ENCODE results near the gene RPL28. TPM values are rescaled to one million over a fixed set of nuclear protein-coding genes. Genes with fewer than 3 reads are reported as not detected.

The RPL28 gene
- total RNA-seq, 3 donors from 2014 or later, result 942 to 1,365 (median 1,241) TPM

DNA sequence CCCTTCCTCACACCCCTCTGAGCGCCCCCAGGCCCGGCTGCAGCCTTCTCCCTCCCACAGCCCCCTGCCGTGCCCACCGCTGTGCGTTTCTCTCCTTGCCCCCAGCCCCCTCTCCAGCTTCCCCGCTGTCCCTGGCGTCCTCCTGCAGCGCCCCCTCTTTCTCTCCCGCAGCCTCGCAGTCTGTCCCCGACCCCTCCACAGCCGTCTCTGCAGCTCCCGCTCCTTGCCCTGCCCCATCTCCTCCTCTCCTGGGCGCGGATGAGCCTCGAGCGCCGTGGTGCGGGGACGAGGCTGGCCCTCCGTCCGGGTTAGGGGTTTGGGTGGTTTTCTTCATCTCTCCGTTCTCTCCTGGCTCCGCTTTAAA lies 45.0 kb upstream of the RPL28 start:
- intact Hi-C loops (cut with DNase I, micrococcal nuclease), result no loop called here
- DNase-seq (peak in 2 of 3 donors; percentile 35 to 69), ATAC-seq (no peak)
- no peak overlapping the region for H3K4me3 ChIP-seq
- TF ChIP-seq, protein P1, sequence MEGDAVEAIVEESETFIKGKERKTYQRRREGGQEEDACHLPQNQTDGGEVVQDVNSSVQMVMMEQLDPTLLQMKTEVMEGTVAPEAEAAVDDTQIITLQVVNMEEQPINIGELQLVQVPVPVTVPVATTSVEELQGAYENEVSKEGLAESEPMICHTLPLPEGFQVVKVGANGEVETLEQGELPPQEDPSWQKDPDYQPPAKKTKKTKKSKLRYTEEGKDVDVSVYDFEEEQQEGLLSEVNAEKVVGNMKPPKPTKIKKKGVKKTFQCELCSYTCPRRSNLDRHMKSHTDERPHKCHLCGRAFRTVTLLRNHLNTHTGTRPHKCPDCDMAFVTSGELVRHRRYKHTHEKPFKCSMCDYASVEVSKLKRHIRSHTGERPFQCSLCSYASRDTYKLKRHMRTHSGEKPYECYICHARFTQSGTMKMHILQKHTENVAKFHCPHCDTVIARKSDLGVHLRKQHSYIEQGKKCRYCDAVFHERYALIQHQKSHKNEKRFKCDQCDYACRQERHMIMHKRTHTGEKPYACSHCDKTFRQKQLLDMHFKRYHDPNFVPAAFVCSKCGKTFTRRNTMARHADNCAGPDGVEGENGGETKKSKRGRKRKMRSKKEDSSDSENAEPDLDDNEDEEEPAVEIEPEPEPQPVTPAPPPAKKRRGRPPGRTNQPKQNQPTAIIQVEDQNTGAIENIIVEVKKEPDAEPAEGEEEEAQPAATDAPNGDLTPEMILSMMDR (IDR thresholded peaks at IDR 0.05), result no peak
- no peaks in the 10 kb centered on the region for H3K9me3 ChIP-seq
- peaks cover 7% of the 10 kb centered on the region for H3K36me3 ChIP-seq (ENCODE audit: low read depth)
- H3K4me1 ChIP-seq (ENCODE audit: low read depth), result peaks cover 21% of the 10 kb centered on the region

DNA sequence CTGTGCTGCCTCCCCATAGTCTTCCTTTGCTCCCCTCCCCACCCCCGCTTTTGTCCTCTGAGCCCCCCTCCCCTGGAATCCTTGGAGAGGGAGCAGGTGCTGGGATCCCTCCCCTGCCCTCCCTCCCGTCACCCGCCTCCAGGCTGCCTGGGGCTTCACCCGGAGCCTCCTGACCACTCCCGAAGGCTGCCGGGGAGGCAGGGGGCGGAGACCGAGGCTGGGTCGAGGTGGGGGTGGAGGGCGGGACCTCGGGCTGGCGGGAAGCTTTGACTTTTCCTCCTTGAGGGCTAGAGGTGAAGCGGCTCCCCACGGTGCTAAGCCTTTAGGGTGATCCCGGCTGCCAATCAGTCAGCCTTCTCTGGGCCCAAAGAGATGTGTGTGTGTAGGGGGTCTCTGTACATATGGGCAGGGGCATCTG lies 44.6 kb upstream of the RPL28 start:
- Histone ChIP-seq H3K36me3 (ENCODE audit: low read depth) (peaks cover 7% of the 10 kb centered on the region), H3K9me3 (no peaks in the 10 kb centered on the region), H3K4me3 (no peak overlapping the region), H3K4me1 (ENCODE audit: low read depth) (peaks cover 25% of the 10 kb centered on the region)
- TF ChIP-seq, protein P1 (IDR thresholded peaks at IDR 0.05), result no peak
- peak; percentile 82 to 88 (median 88) for DNase-seq
- peak; percentile 4 for ATAC-seq
- intact Hi-C loops (cut with DNase I, micrococcal nuclease), result no loop called here

DNA sequence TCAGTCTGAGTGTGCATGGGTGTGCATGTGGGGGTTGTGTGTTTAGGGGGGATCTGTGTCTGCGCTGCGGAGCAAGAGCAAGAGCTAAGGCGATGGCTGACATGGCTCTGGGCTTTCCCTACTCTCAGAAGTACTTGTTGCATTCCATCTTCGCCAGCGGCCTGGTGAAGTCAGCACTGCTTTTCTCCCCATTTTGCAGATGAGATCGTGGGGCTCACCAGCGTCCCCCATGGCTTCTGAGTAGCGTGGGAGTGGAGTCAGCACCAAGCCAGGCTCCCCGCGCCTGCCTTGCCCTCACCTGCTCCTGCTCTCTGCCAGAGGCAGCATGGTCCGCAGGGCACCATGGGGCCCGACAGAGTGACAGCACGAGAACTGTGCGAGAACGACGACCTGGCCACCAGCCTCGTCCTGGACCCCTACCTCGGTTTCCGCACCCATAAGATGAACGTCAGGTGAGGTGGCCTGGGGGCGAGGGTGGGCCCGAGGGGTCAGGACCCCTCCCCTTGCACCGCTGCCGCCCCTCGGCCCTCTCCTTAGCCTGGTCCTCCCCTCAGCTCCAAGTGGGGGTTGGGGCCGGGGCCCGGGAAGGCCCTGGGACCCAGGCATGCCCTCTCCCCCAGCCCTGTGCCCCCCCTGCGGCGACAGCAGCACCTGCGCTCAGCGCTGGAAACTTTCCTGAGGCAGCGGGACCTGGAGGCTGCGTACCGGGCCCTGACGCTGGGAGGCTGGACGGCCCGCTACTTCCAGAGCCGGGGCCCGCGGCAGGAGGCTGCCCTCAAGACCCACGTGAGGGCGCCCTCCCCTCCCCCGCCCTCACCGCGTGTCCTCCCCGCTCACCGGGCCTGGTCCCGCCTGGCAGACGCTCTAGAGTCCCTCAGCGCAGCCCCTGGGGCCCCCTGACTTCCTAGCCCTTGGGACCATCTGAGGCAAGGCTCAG lies 43.9 kb upstream of the RPL28 start:
- Histone ChIP-seq H3K4me3 (no peak overlapping the region), H3K4me1 (ENCODE audit: low read depth) (peaks cover 25% of the 10 kb centered on the region), H3K9me3 (no peaks in the 10 kb centered on the region), H3K36me3 (ENCODE audit: low read depth) (peaks cover 7% of the 10 kb centered on the region)
- DNase-seq (peak in 2 of 3 donors; percentile 47 to 58), ATAC-seq (no peak)
- intact Hi-C loops (cut with DNase I, micrococcal nuclease), result no loop called here
- TF ChIP-seq, protein P1 (IDR thresholded peaks at IDR 0.05), result no peak

DNA sequence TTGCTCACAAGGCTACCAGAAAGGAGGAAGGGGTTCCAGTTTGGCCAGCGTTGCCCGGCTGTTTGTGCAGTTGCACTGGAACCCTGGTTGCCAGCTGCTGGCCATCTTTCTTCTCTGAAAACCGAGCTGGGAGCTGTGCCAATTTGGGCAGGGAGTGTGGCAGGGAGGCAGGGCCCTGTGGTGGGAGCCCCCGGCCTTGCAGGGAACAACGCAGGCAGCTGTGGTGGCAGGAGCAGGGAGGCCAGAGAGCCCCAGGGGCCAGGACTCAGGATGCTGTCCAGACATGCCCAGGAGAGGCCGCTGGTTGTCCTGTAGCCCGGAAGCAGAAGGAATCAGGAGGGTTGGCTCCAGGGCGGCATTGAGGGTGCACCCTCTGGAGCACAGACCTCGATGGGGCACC lies 41.3 kb upstream of the RPL28 start:
- peaks cover 19% of the 10 kb centered on the region for H3K4me1 ChIP-seq (ENCODE audit: low read depth)
- TF ChIP-seq, protein P1 (IDR thresholded peaks at IDR 0.05), result no peak
- H3K36me3 ChIP-seq (ENCODE audit: low read depth), result peaks cover 3% of the 10 kb centered on the region
- H3K9me3 ChIP-seq, result no peaks in the 10 kb centered on the region
- DNase-seq, result no peak
- H3K4me3 ChIP-seq, result no peak overlapping the region
- ATAC-seq, result no peak
- intact Hi-C loops (cut with DNase I, micrococcal nuclease), result no loop called here

DNA sequence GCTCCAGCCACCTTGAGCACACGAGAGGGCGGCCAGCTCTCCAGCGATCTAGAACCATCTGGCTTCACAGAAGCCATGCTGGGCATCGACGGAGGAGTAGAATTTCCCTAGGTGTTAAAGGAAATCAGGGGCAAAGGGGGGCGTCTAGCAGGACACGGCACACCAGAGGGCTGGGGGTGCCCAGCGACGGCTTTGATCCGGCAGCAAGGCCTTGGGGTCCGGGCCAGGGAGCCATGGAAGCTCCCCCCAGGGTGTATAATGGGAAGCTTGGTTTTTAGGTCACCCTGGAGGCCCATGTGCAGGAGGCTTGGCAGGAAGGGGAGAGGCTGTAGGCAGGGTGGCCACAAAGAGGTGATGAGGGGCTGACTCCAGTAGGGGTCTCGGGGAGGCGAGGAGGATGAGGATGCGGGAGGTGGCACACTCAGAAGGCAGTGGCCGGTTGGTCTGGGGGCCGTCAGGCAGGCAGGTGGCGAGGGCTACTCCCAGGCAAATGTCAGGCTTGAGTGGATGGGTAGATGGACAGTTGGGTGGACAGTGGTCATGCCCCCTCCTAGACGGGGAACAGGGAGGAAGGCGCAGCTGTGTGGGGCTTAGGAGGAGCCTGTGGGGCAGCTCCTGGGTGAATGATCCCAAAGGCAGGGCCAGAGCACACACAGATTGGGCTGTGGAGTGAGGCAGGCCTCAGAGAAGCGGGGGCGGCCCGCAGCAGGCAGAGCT lies 40.5 kb upstream of the RPL28 start:
- peaks cover 19% of the 10 kb centered on the region for H3K4me1 ChIP-seq (ENCODE audit: low read depth)
- TF ChIP-seq, protein P1 (IDR thresholded peaks at IDR 0.05), result no peak
- intact Hi-C loops (cut with DNase I, micrococcal nuclease), result no loop called here
- H3K9me3 ChIP-seq, result no peaks in the 10 kb centered on the region
- DNase-seq, result no peak
- ATAC-seq, result no peak
- no peak overlapping the region for H3K4me3 ChIP-seq
- H3K36me3 ChIP-seq (ENCODE audit: low read depth), result no peaks in the 10 kb centered on the region
